OCI-LY3 (cell line): Measurements from ENCODE around the gene TNS3.

ENCODE experiments used
- H2AFZ ChIP-seq: fragments of 200-600, 300-600 bp; shearing (Covaris generic); 2 replicates; pipeline ENCODE4 v1.6.0; 2014; ENCODE audit warnings: antibody characterized with exemption, low read depth, low read length
- H3K27ac ChIP-seq: fragments of 200-600, 300-600 bp; sonication (generic); 2 replicates; pipeline ENCODE4 v1.5.1; 2014; ENCODE audit warnings: mild to moderate bottlenecking, low read length, moderate library complexity, mixed read lengths
- H3K27me3 ChIP-seq: fragments of 200-600, 300-600 bp; sonication (generic); 2 replicates; pipeline ENCODE4 v1.6.1; 2014; ENCODE audit warnings: low read depth, low read length, mixed read lengths
- H3K36me3 ChIP-seq: fragments of 200-600, 300-600 bp; sonication (generic); replicated peaks from 2 replicates; pipeline ENCODE3; 2014; ENCODE audit warnings: low read depth, low read length, mixed read lengths
- H3K4me1 ChIP-seq: fragments of 300-600, 200-600 bp; sonication (generic); 2 replicates; pipeline ENCODE4 v1.6.1; 2014; ENCODE audit warnings: low read length, mixed read lengths
- H3K4me2 ChIP-seq: fragments of 200-600, 300-600 bp; sonication (generic); 2 replicates; pipeline ENCODE4 v1.6.1; 2014; ENCODE audit warnings: low read length, mixed read lengths
- H3K4me3 ChIP-seq: fragments of 300-600, 200-600 bp; sonication (generic); 2 replicates; pipeline ENCODE4 v1.5.1; 2014; ENCODE audit warnings: antibody characterized with exemption, mild to moderate bottlenecking, low read length, moderate library complexity
- H3K79me2 ChIP-seq: fragments of 300-600, 200-600 bp; shearing (Covaris generic); 2 replicates; pipeline ENCODE4 v1.6.1; 2014; ENCODE audit warnings: mild to moderate bottlenecking, low read length, mixed read lengths
- H3K9ac ChIP-seq: fragments of 300-600, 200-600 bp; shearing (Covaris generic); 2 replicates; pipeline ENCODE4 v1.6.0; 2014; ENCODE audit warnings: mild to moderate bottlenecking, low read length, moderate library complexity
- H3K9me3 ChIP-seq: fragments of 200-600, 300-600 bp; shearing (Covaris generic); 2 replicates; pipeline ENCODE4 v1.6.1; 2014; ENCODE audit warnings: low read length, mixed read lengths; ENCODE audit not compliant: insufficient read depth
- H4K20me1 ChIP-seq: fragments of 200-600, 300-600 bp; sonication (generic); 2 replicates; pipeline ENCODE4 v1.6.1; 2016; ENCODE audit warnings: low read length, mixed read lengths; ENCODE audit not compliant: insufficient read depth
- EZH2phosphoT487 ChIP-seq: fragments of 200-600 bp; shearing (Covaris generic); IDR thresholded peaks from 2 replicates; pipeline ENCODE4 v1.6.1; 2018; ENCODE audit warnings: antibody characterized with exemption, mixed run types, low read depth
- TF ChIP-seq, protein P1 (sequence below): fragments of 200-600, 300-600 bp; sonication (generic); IDR thresholded peaks from 2 replicates; pipeline ENCODE4 v1.5.1; 2014; ENCODE audit warnings: antibody characterized with exemption, low read length, low read depth

TNS3 gene

DNA sequence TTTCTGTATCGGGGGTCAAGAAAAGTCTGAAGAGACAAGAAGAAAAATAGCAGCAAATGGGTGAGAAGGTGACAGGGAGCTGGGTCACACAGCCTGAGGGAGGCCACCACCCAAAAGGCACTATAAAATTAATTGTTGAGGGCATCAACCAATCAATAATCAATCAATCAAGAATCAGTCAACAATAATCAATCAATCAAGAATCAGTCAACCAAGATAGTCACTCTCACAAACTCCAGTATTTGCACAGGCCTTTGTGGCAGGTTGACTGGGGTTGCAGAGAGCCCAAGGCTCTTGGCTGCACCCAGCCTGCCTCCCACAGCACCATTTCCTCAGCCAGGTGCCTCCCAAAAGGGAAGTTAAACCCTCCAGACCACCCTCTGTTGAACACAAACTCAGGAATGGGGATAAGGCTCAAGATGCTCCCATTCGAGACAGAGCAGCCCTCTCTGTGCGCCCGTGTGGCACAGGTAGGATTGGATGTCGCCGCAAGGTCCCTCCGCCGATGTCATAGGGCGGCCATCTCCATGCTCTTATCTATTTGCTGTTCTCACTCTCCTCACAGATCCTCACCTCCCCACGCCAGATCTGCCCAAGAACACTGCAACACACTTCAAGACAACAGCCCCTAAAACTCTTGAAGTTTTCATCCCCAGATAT is 64.0 kb downstream of the TNS3 start:
- TF ChIP-seq, protein P1, sequence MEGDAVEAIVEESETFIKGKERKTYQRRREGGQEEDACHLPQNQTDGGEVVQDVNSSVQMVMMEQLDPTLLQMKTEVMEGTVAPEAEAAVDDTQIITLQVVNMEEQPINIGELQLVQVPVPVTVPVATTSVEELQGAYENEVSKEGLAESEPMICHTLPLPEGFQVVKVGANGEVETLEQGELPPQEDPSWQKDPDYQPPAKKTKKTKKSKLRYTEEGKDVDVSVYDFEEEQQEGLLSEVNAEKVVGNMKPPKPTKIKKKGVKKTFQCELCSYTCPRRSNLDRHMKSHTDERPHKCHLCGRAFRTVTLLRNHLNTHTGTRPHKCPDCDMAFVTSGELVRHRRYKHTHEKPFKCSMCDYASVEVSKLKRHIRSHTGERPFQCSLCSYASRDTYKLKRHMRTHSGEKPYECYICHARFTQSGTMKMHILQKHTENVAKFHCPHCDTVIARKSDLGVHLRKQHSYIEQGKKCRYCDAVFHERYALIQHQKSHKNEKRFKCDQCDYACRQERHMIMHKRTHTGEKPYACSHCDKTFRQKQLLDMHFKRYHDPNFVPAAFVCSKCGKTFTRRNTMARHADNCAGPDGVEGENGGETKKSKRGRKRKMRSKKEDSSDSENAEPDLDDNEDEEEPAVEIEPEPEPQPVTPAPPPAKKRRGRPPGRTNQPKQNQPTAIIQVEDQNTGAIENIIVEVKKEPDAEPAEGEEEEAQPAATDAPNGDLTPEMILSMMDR: no peak
- no peak for TF ChIP-seq EZH2phosphoT487
- Histone ChIP-seq H3K79me2 (no peaks in the 10 kb centered on the region), H3K4me3 (no peak overlapping the region), H3K9me3 (no peaks in the 10 kb centered on the region), H4K20me1 (no peaks in the 10 kb centered on the region), H3K36me3 (no peaks in the 10 kb centered on the region), H3K27me3 (no peaks in the 10 kb centered on the region), H2AFZ (no peak overlapping the region), H3K9ac (no peak overlapping the region), H3K4me2 (no peak overlapping the region), H3K27ac (no peak overlapping the region), H3K4me1 (no peaks in the 10 kb centered on the region)

DNA sequence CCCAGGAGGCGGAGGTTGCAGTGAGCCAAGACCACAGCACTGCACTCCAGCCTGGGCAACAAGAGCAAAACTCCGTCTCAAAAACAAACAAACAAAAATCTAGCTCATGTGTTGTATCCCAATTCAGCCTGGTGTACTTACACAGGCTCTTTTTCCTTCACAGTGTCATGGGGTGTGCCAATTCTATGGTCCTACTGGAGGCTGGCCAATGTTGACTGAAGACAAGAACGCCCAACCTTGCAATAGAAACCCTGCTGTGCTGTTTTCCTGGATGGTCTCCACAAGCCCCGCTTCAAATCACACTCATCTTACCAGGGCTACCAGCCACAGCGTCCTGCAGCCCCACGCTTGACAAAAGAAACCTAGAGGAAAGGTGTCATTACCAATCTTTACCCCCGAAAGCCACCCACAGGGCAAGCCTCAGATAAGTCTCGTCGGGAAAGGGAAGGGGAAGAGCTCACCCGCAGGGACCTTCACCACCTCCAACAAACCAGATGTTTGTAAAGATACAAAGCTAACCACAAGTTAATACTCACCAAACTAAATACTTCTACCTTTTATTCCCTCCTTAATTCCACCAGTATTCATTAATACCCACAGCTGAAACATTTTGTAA is 64.8 kb downstream of the TNS3 start:
- Histone ChIP-seq H3K4me3 (no peak overlapping the region), H3K9me3 (no peaks in the 10 kb centered on the region), H2AFZ (no peak overlapping the region), H3K27ac (no peak overlapping the region), H3K4me2 (no peak overlapping the region), H4K20me1 (no peaks in the 10 kb centered on the region), H3K79me2 (no peaks in the 10 kb centered on the region), H3K36me3 (no peaks in the 10 kb centered on the region), H3K27me3 (no peaks in the 10 kb centered on the region), H3K9ac (no peak overlapping the region), H3K4me1 (no peaks in the 10 kb centered on the region)
- TF ChIP-seq, protein P1: no peak
- TF ChIP-seq EZH2phosphoT487: no peak

DNA sequence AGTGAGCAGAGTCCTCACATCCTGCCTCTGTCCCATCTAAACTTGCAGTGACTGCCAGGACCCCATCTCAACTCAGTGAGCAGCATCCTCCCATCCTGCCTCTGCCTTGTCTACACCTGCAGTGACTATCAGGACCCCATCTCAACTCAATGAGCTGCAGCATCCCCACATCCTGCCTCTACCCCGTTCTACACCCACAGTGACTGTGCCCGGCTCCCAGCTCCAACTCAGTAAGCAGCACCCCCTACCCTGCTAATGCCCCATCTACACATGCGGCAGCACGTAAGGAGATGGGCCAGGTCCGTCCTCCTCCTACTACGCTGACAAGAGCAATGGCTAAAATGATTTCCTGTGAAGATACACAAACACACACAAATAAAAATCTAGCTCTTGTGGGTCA is 65.5 kb downstream of the TNS3 start:
- Histone ChIP-seq H3K9me3 (no peaks in the 10 kb centered on the region), H4K20me1 (no peaks in the 10 kb centered on the region), H3K79me2 (no peaks in the 10 kb centered on the region)

DNA sequence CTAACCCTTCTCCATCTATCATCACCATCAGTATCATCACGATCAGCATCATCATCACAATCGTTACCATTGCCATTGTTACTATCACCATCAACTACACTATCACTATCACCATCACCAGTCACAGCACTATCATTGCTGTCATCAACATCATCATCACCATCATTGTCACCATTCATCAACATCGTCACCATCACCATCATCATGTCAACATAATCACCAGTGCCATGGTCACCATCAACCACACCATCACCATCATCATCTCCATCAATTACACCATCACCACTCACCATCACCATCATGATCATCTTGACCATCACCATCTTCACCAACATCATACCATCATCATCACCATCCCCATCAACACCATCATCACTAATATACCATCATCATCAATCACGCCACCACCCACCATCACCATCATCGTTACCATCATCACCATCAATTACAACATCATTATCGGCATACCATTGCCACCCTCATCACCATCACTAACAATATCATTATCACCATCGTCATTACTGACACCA is 66.5 kb downstream of the TNS3 start:
- Histone ChIP-seq H3K79me2 (no peaks in the 10 kb centered on the region), H3K4me2 (no peak overlapping the region), H3K4me3 (no peak overlapping the region), H3K27me3 (no peaks in the 10 kb centered on the region), H3K4me1 (no peaks in the 10 kb centered on the region), H2AFZ (no peak overlapping the region), H3K9ac (no peak overlapping the region), H4K20me1 (no peaks in the 10 kb centered on the region), H3K9me3 (no peaks in the 10 kb centered on the region), H3K36me3 (no peaks in the 10 kb centered on the region), H3K27ac (no peak overlapping the region)
- no peak for TF ChIP-seq EZH2phosphoT487
- TF ChIP-seq, protein P1: no peak

More for the DNA sequence above, 65.5 kb downstream of the TNS3 start:
- TF ChIP-seq, protein P1: no peak
- TF ChIP-seq EZH2phosphoT487: no peak
- H3K27me3 ChIP-seq: no peaks in the 10 kb centered on the region
- H3K4me3 ChIP-seq: no peak overlapping the region
- no peak overlapping the region for H3K27ac ChIP-seq
- H3K36me3 ChIP-seq: no peaks in the 10 kb centered on the region
- no peak overlapping the region for H2AFZ ChIP-seq
- H3K9ac ChIP-seq: no peak overlapping the region
- H3K4me2 ChIP-seq: no peak overlapping the region
- H3K4me1 ChIP-seq: no peaks in the 10 kb centered on the region
